Mucosa of descending colon (tissue), 3 donors: ENCODE data around the gene YEATS4. TPM values are rescaled to one million over a fixed set of nuclear protein-coding genes. Genes with fewer than 3 reads are reported as not detected.

Experiments
- ATAC-seq: fragments of 200-7000 bp; cut with Tn5 transposase; one replicate; pipeline ENCODE4 v1.9.1; 2020; ENCODE audit warnings: mild to moderate bottlenecking, moderate library complexity
- DNase-seq, 3 donors: peaks; one replicate each; pipeline ENCODE4 v3.0.0-alpha.2; 2020
- H3K36me3 ChIP-seq: fragments of 200-600 bp; one replicate; pipeline ENCODE4 v1.8.0; 2021; ENCODE audit warnings: low read depth, mild to moderate bottlenecking
- H3K4me1 ChIP-seq: fragments of 200-600 bp; one replicate; pipeline ENCODE4 v1.8.0; 2021; ENCODE audit warnings: low read depth, mild to moderate bottlenecking
- H3K4me3 ChIP-seq: fragments of 200-600 bp; one replicate; pipeline ENCODE4 v1.8.0; 2021; ENCODE audit warnings: mild to moderate bottlenecking
- H3K9me3 ChIP-seq: fragments of 200-600 bp; one replicate; pipeline ENCODE4 v1.8.0; 2021; ENCODE audit warnings: mild to moderate bottlenecking
- intact Hi-C, 2 donors: fragments of 100-400 bp; cut with DNase I in 1 of 2; cut with micrococcal nuclease in 1 of 2; formaldehyde crosslinking; loops; one replicate each; pipeline versions ENCODE4 v1.11.0 to v1.11.1; 2022; cut with DNase I, micrococcal nuclease
- total RNA-seq, 3 donors: library from RNA; stranded (reverse); fragmentation: NEBNext Ultra II Directional in 2 of 3; extraction: Animal tissue kit (Norgen Biotek cat#: 25700) in 2 of 3; gene quantifications; one replicate each; pipeline versions ENCODE4 v1.2.1 to v1.2.4, GENCODE V29; 2021 to 2023
- TF ChIP-seq, protein P1 (sequence below): fragments of 200-600 bp; IDR thresholded peaks from one replicate; pipeline ENCODE4 v1.8.0; 2022; ENCODE audit warnings: antibody characterized with exemption, mild to moderate bottlenecking
- donor health status: DM: no; HTN: no; CAD: no; lungs with moderate emphysema.
- donor health status: DM: no; HTN: no; CAD: no.
- donor health status: DM: no; HTN: yes; CAD: no.

The YEATS4 gene
- total RNA-seq, 3 donors from 2014 or later, result 8.8 to 12.8 (median 10.7) TPM

DNA sequence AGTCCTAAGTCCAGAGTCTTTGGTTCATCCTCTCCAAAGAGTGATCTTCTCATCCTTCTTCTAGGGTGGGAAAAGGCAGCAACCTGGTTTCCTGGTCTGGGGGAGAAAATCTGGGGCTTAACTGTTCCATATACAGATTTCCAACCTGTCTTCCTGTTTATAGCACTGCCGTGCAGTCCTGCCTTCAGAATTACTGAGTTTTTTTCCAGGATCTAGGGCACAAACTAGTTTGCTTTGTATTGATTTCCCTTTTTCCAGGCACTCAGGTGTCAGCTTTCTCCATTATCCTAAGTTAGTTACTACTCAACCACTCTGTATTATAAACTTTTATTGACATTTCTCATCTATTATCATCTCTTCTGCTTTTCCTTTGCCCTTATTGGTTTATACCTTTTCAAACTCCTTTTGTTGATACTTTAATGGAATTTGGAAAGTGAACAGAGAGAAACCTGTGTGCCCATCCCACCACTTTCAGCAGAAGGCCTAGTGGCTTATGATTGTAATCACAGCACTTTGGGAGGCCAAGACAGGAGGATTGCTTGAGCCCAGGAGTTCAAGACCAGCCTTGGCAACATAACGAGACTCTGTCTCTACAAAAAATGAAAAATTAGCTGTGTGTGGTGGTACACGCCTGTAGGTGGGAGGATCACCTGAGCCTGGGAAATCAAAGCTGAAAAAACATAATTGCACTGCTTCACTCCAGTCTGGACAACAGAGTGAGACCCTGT lies 15.5 kb upstream of the YEATS4 start:
- no peaks in the 10 kb centered on the region for H3K9me3 ChIP-seq
- TF ChIP-seq, protein P1, sequence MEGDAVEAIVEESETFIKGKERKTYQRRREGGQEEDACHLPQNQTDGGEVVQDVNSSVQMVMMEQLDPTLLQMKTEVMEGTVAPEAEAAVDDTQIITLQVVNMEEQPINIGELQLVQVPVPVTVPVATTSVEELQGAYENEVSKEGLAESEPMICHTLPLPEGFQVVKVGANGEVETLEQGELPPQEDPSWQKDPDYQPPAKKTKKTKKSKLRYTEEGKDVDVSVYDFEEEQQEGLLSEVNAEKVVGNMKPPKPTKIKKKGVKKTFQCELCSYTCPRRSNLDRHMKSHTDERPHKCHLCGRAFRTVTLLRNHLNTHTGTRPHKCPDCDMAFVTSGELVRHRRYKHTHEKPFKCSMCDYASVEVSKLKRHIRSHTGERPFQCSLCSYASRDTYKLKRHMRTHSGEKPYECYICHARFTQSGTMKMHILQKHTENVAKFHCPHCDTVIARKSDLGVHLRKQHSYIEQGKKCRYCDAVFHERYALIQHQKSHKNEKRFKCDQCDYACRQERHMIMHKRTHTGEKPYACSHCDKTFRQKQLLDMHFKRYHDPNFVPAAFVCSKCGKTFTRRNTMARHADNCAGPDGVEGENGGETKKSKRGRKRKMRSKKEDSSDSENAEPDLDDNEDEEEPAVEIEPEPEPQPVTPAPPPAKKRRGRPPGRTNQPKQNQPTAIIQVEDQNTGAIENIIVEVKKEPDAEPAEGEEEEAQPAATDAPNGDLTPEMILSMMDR, result no peak

DNA sequence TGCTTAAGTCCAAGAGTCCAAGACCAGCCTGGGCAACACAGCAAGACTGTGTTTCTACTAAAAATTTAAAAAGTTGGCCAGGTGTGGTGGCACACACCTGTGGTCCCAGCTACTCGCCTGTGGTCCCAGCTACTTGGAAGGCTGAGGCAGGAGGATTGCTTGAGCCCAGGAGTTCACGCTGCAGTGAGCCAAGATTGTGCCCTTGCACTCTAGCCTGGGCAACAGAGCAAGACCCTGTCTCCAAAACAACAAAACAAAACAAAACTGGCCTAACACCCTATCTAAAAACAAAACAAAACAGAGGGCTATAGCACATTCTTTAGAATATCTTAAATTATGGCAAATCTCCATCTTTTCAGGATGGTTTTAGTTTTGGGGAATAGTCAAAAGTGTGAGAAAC lies 14.5 kb upstream of the YEATS4 start:
- TF ChIP-seq, protein P1, result no peak
- Histone ChIP-seq H3K9me3 (no peaks in the 10 kb centered on the region), H3K36me3 (no peaks in the 10 kb centered on the region), H3K4me3 (no peak overlapping the region), H3K4me1 (no peaks in the 10 kb centered on the region)
- no peak for DNase-seq
- no peak for ATAC-seq
- intact Hi-C loops, result no loop called here

More for the DNA sequence above, 15.5 kb upstream of the YEATS4 start:
- Histone ChIP-seq H3K4me1 (no peaks in the 10 kb centered on the region), H3K4me3 (no peak overlapping the region), H3K36me3 (no peaks in the 10 kb centered on the region)
- ATAC-seq, result no peak
- intact Hi-C loops, result no loop called here
- no peak for DNase-seq

DNA sequence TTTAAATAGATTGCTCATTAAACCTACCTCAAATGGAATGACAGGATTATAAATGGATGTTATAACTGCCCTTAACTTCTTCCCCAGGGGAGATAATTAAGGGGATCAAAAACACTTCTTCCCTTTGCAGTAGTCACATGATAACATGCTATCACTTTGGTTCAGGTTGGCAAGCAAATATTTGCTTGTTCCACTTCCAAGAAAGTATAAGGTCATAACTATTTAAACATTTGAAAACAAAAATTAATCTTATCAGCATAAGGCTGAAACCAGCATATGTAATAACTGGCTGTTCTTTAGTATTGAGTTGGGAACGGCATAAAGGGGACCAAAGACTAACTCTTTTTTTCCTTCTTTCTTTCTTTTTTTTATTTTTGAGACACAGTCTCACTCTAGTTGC lies 13.8 kb upstream of the YEATS4 start:
- DNase-seq (no peak), ATAC-seq (peak; percentile 28)
- H3K4me1 ChIP-seq, result no peaks in the 10 kb centered on the region
- H3K9me3 ChIP-seq, result no peaks in the 10 kb centered on the region
- TF ChIP-seq, protein P1, result no peak
- intact Hi-C loops, result no loop called here
- H3K36me3 ChIP-seq, result no peaks in the 10 kb centered on the region
- no peak overlapping the region for H3K4me3 ChIP-seq

DNA sequence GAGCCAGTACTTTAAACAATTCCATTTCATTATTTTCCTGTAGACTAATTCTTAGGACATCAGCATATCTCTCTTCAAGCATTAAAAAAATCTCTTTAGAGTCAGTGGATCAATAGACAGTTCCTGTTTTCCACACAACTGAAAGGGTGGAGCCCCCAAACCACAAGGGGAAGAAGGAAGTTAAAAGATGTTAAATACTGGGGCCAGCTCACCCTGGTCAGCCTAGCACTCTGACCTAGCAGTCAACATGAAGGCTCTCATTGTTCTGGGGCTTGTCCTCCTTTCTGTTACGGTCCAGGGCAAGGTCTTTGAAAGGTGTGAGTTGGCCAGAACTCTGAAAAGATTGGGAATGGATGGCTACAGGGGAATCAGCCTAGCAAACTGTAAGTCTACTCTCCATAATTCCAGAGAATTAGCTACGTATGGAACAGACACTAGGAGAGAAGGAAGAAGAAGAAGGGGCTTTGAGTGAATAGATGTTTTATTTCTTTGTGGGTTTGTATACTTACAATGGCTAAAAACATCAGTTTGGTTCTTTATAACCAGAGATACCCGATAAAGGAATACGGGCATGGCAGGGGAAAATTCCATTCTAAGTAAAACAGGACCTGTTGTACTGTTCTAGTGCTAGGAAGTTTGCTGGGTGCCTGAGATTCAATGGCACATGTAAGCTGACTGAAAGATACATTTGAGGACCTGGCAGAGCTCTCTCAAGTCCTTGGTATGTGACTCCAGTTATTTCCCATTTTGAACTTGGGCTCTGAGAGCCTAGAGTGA lies 11.2 kb upstream of the YEATS4 start, which contains the start of gene LYZ:
TSS of gene LYZ (plus strand) at position 220 of the 777 bp plus-strand sequence. CDS start at position 248, 28 bp downstream.
- no peaks in the 10 kb centered on the region for H3K9me3 ChIP-seq
- no peak for DNase-seq
- ATAC-seq, result peak; percentile 92
- intact Hi-C loops, result no loop called here
- H3K4me3 ChIP-seq, result no peak within 1 kb of the TSS
- H3K4me1 ChIP-seq, result no peaks in the 10 kb centered on the region
- no peaks in the 10 kb centered on the region for H3K36me3 ChIP-seq
- TF ChIP-seq, protein P1, result no peak

DNA sequence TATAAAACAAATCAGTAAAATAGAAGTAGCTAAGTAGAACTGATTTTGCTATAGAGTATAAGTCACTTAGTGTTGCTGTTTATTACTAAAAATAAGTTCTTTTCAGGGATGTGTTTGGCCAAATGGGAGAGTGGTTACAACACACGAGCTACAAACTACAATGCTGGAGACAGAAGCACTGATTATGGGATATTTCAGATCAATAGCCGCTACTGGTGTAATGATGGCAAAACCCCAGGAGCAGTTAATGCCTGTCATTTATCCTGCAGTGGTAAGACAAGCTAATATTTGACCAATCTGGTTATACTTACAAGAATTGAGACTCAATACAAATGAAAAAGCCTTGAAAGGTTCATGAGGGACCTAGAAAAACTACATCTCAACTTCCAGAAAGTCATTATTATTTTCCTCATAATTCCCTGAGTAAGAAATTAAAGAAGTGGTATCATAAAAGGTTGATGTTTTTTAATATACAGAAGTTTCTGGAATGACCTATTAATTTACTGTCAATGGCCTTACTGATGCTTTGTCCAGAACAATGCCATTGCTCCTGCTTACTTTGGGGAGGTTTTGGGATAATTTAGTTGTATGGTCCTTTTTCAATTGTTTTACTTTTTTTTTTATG lies 9.4 kb upstream of the YEATS4 start:
- no peaks in the 10 kb centered on the region for H3K36me3 ChIP-seq
- intact Hi-C loops, result no loop called here
- no peak for ATAC-seq
- no peaks in the 10 kb centered on the region for H3K4me1 ChIP-seq
- H3K4me3 ChIP-seq, result no peak overlapping the region
- TF ChIP-seq, protein P1, result no peak
- no peak for DNase-seq
- no peaks in the 10 kb centered on the region for H3K9me3 ChIP-seq
